ENCODE data around the gene PHACTR2.
"Not testable (repeated sequence)": the region's sequence is repeated elsewhere in the genome, so short reads cannot be mapped to it uniquely, and the experiment has no call there.

The PHACTR2 gene

GRCh38 chr6:143766185-143766553, 88.4 kb downstream of the PHACTR2 start:
- DNase-seq (ENCODE audit: low read depth in 2 of 2) = no peak

- no peak for DNase-seq (ENCODE audit: low read depth in 2 of 2)
Observed at GRCh38 chr6:143767433-143767832, 89.7 kb downstream of the PHACTR2 start.

GRCh38 chr6:143772116-143773086, 94.6 kb downstream of the PHACTR2 start:
- no peak for DNase-seq (ENCODE audit: low read depth in 2 of 2)

- DNase-seq (ENCODE audit: low read depth in 2 of 2) = no peak
Observed at GRCh38 chr6:143773506-143774150, 95.9 kb downstream of the PHACTR2 start.

- DNase-seq (ENCODE audit: low read depth in 2 of 2) = no peak
Observed at GRCh38 chr6:143774347-143774746, 96.6 kb downstream of the PHACTR2 start.

- no peak for DNase-seq (ENCODE audit: low read depth in 2 of 2)
Observed at GRCh38 chr6:143775336-143775735, 97.6 kb downstream of the PHACTR2 start.

GRCh38 chr6:143778926-143779325, 101.2 kb downstream of the PHACTR2 start:
- DNase-seq (ENCODE audit: low read depth in 2 of 2) = no peak

- no peak for DNase-seq (ENCODE audit: low read depth in 2 of 2)
Observed at GRCh38 chr6:143782481-143782880, 104.7 kb downstream of the PHACTR2 start.

- DNase-seq (ENCODE audit: low read depth in 2 of 2) = no peak
Observed at GRCh38 chr6:143783077-143783476, 105.3 kb downstream of the PHACTR2 start.

GRCh38 chr6:143784316-143784715, 106.6 kb downstream of the PHACTR2 start:
- no peak for DNase-seq (ENCODE audit: low read depth in 2 of 2)

GRCh38 chr6:143786371-143786770, 108.6 kb downstream of the PHACTR2 start:
- not testable (repeated sequence) for DNase-seq (ENCODE audit: low read depth in 2 of 2)

GRCh38 chr6:143792402-143793279, 114.9 kb downstream of the PHACTR2 start:
- DNase-seq (ENCODE audit: low read depth in 2 of 2) = no peak

- DNase-seq (ENCODE audit: low read depth in 2 of 2) = no peak
Observed at GRCh38 chr6:143793280-143793619, 115.5 kb downstream of the PHACTR2 start.

- not testable (repeated sequence) for DNase-seq (ENCODE audit: low read depth in 2 of 2)
Observed at GRCh38 chr6:143796551-143796950, 118.8 kb downstream of the PHACTR2 start.

- DNase-seq (ENCODE audit: low read depth in 2 of 2) = not testable (repeated sequence)
Observed at GRCh38 chr6:143798487-143798886, 120.7 kb downstream of the PHACTR2 start.

- DNase-seq (ENCODE audit: low read depth in 2 of 2) = no peak
Observed at GRCh38 chr6:143802833-143803565, 125.2 kb downstream of the PHACTR2 start.

GRCh38 chr6:143803769-143804568, 126.2 kb downstream of the PHACTR2 start:
- no peak for DNase-seq (ENCODE audit: low read depth in 2 of 2)

GRCh38 chr6:143804835-143805239, 127.1 kb downstream of the PHACTR2 start:
- no peak for DNase-seq (ENCODE audit: low read depth in 2 of 2)

GRCh38 chr6:143806282-143807102, 128.7 kb downstream of the PHACTR2 start:
- peak; percentile 58 to 63 for DNase-seq (ENCODE audit: low read depth in 2 of 2)

Measured in stimulated activated CD4-positive, alpha-beta T cell treated with anti-CD3 and anti-CD28 coated beads, Interleukin-1b, Interleukin-23, amount 100 ng/mL, for 4 hours (primary cell).